IPS-NIHi7 (cell line): ENCODE measurements around the gene CCDC54.
"Not testable (repeated sequence)": the region's sequence is repeated elsewhere in the genome, so short reads cannot be mapped to it uniquely, and the experiment has no call there.

Experiments used
- DNase-seq: peaks from one replicate; pipeline ENCODE4 v3.0.0; 2012; ENCODE audit warnings: mixed read lengths; ENCODE audit errors: extremely low spot score

CCDC54 gene

DNA sequence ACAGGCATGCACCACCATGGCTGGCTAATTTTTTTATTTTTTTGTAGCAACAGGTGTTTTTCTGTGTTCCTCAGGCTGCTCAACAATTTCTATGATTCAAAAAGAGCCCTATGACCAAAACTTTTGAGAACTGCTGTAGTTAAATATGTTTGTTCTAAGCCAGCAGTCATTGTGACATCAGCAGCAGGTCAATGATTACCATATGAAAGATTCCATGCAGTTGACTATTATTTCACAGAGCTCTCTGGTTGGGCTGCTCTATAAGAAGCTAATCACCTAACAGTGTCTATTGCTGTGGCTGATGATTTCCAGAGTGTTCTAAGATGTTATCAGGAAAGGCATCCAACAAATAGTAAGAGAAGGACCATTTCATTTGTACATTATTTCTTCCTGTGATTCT, at the start of gene CCDC54:
Gene CCDC54 (plus strand): TSS at position 289 of the 400 bp plus-strand sequence. CDS start 149 bp downstream, outside the sequence.
- no peak for DNase-seq

DNA sequence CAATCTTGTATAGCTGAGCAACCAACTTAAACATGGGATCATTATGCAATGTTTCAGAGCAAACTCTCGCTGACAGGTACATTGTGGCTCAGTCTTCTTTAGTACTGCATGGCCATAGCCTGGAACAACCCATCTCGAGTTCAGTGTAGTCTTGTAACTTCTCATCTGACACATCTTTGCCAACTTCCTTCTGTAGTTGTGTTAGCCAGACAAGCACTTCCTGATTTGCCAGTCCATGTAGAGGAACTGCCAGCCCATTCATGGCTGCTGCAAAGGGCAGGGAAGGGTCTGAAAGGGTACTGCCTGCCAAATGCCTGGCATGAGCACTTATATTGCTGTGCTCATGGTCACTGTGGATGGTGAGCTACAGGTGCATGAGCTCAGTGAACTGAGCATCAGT, 49.2 kb upstream of the CCDC54 start:
- DNase-seq: no peak

- no peak for DNase-seq
Observed at GRCh38 chr3:107329088-107329487, 48.2 kb upstream of the CCDC54 start.

DNA sequence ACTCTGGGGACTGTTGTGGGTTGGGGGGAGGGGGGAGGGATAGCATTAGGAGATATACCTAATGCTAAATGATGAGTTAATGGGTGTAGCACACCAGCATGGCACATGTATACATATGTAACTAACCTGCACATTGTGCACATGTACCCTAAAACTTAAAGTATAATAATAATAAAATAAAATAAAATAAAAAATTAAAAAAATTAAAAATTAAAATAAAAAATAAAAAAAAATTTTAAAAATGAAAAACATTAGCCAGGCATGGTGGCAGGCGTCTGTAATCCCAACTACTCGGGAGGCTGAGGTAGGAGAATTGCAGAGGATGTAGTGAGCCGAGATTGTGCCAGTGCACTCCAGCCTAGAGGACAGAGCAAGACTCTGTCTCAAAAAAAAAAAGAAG, 37.5 kb upstream of the CCDC54 start:
- not testable (repeated sequence) for DNase-seq

DNA sequence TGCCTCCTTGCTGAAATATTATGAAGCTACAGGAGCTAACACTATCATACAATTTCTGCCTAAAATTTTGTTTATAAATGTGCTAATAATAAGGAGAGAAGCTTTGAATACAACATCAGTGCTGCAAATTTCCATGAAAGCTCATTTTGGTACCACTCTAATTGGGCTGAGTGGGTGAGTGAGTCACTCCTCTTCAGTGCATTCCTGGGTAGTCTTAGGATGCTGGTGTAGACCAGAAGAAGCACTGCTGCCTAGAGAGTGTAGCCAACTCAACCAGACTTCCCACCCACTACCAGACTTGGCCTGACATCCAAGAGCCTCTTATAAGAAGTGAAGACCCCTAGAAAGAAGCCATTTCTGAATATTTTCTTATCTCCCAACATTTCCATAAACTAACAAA, 32.5 kb upstream of the CCDC54 start:
- DNase-seq: no peak

DNA sequence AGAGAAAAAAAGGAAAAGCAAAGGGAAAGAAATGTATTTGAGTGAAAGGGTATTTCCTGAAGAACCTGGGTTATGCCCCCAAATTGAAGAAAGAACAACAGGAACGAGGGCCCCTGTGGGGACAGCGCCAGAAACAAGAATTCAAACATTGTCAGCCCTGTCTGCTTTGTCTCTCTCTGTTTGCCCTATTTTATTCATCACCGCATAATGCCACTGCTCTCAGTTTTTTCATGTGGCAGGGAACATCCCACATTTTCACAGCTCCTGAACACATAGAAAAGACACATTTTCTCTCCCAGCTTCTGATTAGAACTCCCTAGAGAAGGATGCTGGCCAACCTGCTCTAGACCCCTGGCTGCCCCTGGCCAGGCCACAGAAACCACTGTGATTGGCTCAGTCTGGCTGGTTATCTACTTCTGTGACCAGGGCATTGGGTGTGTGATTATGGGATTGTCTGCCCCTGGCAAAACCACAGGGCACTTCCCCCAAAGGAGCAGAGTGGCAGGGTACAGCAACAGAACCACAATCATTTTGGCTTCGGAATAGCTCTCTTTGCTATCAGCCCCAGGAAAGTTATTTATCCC, 31.3 kb upstream of the CCDC54 start:
- no peak for DNase-seq

DNA sequence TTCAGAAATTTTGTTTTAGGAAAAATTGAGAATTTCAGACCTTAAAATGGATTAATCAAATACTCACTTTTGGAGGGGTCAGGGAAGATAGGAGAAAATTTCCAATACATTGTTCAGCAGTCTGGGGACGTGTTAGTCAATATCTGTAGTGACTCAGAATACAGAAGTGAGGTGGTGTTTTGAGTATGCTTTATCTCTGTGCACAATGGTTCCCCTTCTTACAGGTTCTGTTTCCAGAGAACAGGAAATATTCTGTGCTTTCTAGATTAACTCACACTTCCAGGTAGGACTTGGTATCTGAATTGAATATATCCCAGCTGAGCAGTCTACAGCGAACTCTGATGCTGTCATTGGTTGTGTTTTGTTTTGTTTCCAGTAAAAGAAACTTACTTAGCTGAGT, 30.7 kb upstream of the CCDC54 start:
- DNase-seq: no peak

DNA sequence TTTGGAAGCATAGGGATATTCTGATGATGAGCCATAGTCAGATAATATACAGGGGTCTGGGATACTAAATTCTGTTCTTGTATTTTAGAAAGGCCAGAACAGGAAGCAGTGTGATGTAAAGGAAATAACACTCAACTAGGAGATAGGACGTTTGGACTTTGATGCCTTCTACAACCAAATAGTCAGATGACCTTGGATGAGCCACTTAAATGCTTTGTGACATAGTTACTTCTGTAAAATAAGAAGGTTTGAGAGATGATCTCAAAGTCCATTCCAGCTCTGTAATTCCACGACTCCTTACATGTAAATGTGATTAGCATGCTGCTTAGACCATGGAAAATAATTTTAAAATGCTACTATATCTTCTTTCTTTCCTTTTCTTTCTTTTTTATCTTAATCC, 29.5 kb upstream of the CCDC54 start:
- no peak for DNase-seq

GRCh38 chr3:107356706-107357105, 20.5 kb upstream of the CCDC54 start:
- no peak for DNase-seq

- DNase-seq: no peak
Observed at GRCh38 chr3:107361633-107362032, 15.6 kb upstream of the CCDC54 start.

DNA sequence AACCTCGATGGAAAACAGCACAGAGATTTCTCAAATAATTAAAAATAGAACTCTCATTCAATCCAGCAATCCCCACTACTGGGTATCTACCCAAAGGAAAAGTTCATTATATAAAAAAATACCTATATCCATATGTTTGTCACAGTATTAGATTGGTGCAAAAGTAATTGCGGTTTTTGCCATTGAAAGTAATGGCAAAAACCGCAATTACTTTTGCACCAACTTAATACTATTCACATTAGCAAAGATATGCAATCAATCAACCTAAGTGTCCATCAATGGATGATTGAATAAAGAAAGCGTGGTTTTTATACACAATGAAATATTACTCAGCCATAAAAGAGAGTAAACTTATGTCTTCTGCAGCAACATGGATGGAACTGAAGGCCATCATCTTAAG, 12.2 kb upstream of the CCDC54 start:
- DNase-seq: no peak

- DNase-seq: peak; percentile 42
Observed at GRCh38 chr3:107366766-107367165, 10.5 kb upstream of the CCDC54 start.

DNA sequence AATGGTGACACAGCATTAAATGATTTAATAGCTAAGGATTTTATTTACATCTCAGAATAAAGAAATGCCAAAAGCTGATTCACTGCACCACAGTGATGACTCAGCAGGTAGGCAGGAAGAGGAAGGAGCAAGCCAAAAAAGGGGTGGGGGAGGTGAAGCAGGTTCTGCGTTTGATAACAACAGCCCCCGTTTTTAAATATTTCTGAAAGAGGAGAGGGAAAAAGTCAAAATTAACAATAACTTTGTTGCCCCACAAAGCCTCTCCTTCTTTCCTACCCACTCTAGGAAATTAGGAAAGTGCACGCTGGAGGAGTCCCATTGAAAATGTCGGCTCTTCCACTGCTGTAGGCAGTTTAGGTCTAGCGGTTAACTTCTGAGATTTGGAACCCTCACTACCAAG, 9.9 kb upstream of the CCDC54 start:
- no peak for DNase-seq

GRCh38 chr3:107368654-107369398, 8.4 kb upstream of the CCDC54 start:
- DNase-seq: no peak

- no peak for DNase-seq
Observed at GRCh38 chr3:107369791-107370190, 7.4 kb upstream of the CCDC54 start.

GRCh38 chr3:107370907-107371306, 6.3 kb upstream of the CCDC54 start:
- no peak for DNase-seq

GRCh38 chr3:107372506-107372905, 4.7 kb upstream of the CCDC54 start:
- DNase-seq: no peak

- no peak for DNase-seq
Observed at GRCh38 chr3:107373896-107374295, 3.3 kb upstream of the CCDC54 start.

DNA sequence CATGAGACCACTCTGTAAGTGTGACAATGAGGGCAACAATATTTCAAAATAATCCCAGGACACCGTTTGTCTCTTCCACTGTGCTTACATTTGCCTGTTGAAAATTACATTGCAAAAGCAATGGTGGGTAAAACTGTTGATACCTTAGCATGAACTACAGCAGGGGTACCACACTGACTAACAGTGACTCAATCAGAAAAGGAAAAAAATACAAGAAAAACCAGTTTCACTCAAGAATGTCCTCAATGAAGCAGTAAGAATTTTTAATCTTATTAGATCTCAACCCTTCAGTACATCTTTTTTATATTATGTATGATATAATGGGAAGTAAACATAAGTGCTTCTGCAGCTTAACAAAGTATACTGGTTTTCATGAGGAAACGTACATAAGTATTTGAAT, 1.6 kb upstream of the CCDC54 start:
- no peak for DNase-seq

GRCh38 chr3:107382631-107383030, 5.4 kb downstream of the CCDC54 start:
- no peak for DNase-seq

GRCh38 chr3:107384428-107384827, 7.2 kb downstream of the CCDC54 start:
- DNase-seq: no peak

GRCh38 chr3:107384907-107385306, 7.7 kb downstream of the CCDC54 start:
- no peak for DNase-seq

GRCh38 chr3:107387555-107387954, 10.3 kb downstream of the CCDC54 start:
- no peak for DNase-seq
